ENCODE measurements around the gene EFNA5.
A peak's percentile ranks its signal among the peaks of the same experiment; 100 is the strongest.

Gene EFNA5

DNA sequence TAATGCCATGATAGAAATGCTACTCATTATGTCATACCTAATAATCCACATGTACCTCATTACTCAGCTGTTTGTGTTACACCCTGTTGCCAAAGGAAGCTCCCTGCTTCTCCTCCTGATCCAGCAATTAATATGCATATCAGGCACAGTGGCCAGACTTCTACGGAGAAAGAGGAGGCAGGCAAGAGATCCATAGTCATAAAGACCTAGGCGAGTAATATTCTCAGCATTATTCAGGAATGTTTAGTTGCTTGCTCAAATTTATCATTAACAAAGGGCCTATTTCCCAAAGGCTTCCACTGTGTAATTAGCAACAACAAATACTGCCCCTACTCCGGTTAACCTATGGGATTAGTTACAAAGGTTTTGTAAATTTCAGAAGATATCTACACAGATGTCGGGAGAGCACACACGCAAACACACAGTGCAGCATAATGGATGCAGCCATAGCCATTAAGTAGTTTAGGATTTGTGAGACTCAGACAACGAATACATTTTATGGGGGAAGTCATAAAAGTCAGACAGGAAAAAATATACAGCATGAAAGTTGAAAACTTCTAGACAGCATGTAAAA, 192.6 kb downstream of the EFNA5 start:
- no peak for DNase-seq

- DNase-seq: no peak
Observed at GRCh38 chr5:107477492-107477891, 193.2 kb downstream of the EFNA5 start.

DNA sequence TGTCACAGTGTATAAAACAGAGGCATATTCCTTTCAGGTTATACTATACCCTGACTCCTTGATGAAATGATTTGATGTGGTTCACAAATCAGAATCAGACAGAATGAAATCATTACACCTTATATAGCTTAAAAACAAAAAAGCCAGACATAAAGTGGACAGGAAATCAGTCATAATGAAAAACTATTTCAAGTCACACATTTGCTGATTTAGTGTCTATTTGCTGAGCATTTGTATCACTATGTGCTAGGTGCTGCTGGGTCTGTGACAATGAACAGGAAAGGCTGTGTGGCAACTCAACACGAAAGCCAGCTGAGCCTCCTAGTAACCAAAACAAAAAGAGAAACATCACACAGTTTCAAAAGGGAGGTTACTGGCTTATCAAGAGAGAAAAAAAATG, 194.0 kb downstream of the EFNA5 start:
- no peak for DNase-seq

DNA sequence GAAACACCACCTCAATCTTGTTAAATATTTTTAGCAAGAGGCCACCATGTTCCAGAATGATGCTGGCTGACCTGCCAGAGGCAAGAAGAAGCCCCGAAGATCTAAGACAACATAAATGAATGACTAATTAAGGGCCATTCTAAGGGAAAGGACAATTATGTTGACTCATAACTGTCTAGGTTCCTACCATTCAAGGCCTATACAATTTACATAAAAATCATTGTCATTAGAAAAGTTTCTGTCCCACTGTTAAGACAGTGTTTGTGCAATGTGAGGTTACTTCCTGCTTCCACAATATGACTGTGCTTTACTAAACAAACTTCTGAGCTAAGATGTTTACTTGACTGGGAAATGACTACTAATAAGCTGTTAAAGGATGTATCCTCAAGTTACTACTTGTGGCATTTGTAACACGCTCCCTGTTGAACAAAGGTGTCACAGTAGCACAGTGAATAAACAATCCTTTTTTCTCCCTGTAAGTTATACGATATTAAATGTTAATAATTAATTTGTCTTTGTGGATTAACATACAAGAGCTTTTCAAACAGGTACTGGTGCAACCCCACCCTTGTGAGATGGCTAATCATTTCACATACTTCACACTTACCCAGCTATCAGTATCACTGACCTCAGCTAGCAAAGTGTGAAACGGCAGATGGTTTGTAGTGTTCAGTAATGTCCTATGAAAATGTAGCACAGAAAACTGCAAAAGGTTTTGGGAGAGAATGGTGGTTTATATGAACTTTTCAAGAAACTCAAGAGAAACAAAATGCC, 195.8 kb downstream of the EFNA5 start:
- no peak for DNase-seq

DNA sequence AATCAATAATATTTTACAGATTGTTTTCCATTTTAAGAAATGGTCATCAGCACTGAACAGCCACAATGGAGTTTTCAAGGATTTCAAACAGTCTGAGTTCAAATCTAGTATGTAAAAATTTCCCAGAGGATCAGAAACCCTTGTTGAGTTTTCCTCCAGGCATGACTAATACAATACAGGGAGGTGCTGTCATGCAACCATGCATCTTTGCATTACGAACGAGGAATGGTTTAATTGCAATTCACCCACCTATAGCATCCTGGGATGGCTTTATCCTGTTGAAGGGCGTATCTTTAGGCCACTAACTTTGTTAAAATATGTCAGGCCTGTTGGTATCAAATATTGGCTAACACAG, 196.4 kb downstream of the EFNA5 start:
- no peak for DNase-seq

- DNase-seq: no peak
Observed at GRCh38 chr5:107472620-107473064, 198.1 kb downstream of the EFNA5 start.

- DNase-seq: no peak
Observed at GRCh38 chr5:107470295-107470582, 200.5 kb downstream of the EFNA5 start.

- DNase-seq: peak in 1 of 2 experiments; percentile 40
Observed at GRCh38 chr5:107469485-107470294, 201.0 kb downstream of the EFNA5 start.

GRCh38 chr5:107469064-107469463, 201.7 kb downstream of the EFNA5 start:
- no peak for DNase-seq

- DNase-seq: no peak
Observed at GRCh38 chr5:107468276-107468675, 202.5 kb downstream of the EFNA5 start.

DNA sequence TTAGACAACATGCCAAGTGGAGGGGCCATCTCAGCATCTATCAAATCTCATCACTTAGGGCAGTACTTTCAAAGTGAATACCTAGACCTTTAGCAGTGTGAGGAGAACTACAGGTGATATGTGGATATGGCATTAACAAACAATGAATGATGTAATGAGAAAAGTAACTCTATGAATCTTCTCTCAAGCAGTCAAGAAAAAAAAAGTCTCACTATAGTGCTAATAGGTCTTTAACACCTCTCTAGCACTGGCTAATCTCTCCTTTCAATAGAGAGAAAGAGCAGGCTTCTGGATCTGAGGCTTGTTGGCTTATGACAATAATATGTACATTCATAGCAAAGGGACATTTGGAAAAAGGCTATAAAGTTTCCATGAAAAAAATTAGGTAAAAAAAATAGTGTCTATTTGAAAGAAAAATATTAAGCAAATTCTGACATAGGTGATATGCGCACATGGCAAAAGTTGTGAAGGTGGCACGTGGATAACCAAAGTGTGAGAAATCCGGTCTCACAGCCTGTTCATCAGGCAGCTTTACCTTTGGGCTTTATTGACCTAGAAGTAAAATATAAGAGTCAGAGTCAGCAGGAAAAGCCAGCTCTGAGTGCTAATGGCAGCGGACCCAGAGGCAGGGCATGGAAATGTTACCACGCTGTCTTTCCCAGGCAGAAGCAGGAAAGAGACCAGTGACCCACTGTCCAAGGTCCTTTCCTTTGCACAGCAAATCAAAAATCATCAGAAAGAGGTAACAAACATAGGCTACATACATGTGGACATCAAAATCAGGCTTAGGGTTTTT, 203.4 kb downstream of the EFNA5 start:
- no peak for DNase-seq

- DNase-seq: no peak
Observed at GRCh38 chr5:107466233-107466769, 204.4 kb downstream of the EFNA5 start.

- no peak for DNase-seq
Observed at GRCh38 chr5:107464876-107465275, 205.9 kb downstream of the EFNA5 start.

DNA sequence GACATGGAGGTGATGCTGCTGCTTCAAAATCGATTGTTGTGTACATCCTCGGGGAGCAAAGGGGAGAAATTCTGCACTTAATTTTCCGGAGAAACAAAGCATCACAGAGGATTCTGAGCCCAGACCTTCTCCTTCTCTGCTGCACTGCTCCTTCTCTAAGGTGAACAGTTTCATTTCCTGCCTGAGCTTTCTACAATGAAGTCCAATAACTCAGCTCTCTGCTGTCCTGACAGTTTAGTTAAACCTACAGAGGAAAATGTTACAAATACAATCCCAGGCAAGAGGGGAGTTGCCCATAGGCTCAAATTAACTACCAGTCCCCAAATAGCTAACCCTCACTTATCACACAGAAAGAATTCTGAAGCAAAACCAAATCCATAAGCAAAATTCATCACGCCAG, 206.3 kb downstream of the EFNA5 start:
- no peak for DNase-seq

GRCh38 chr5:107463731-107464130, 207.0 kb downstream of the EFNA5 start:
- no peak for DNase-seq

DNA sequence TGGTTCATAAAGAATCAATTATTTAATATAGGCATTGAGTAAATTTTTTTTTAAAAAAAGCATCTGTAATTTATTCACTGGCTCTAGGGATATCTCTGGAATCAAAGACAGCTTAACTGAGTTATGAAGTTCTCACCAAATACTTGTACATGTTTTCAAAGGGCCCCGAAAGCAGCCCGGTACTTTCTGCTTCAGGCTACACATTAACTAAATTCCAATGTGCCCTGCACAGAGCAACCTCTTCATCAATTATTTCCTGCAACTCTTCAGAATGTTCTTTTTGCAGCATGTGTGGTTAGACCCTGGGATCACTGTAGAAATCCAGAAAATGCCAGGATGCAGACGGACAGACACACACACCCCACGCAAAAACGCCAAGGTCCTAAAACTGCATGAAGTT, 209.0 kb downstream of the EFNA5 start:
- no peak for DNase-seq

GRCh38 chr5:107460789-107461188, 209.9 kb downstream of the EFNA5 start:
- DNase-seq: no peak

DNA sequence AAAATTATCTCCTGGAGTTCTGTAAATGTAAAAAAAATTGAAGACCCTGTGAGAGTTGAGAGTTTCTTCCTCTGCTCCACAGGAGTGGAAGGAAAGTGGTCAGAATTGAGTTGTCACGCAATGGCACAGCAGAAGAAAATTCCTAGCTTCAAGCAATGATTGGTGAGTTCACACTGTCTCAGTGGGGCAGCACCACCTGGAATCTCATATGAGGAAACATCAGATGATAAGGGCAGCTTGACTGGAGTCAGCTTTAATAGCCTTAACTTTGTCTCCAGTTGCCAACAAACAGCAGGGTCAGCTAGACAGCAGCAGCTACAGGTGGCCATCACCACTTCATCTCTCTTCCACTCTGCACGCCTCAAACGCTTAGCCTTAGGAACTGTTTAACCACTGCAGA, 211.1 kb downstream of the EFNA5 start:
- DNase-seq: no peak

- DNase-seq: no peak
Observed at GRCh38 chr5:107458322-107458721, 212.4 kb downstream of the EFNA5 start.

GRCh38 chr5:107457881-107458280, 212.9 kb downstream of the EFNA5 start:
- no peak for DNase-seq

DNA sequence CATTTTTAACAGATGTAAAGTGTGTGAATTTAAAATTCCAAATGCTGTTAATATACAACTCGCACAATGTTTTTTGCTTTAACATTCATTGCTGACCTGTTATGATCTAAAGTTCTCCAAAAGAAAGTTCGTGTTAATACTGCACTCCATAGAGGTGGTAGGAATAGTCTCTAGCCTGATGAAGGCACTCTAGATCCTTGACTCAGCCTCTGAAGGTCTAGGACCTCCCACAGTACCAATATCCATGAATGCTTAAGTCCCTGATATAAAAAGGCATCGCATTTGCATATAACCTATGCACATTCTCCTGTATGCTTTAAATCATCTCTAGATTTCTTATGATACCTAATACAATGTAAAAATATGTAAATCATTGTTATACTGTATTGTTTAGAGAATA, 213.6 kb downstream of the EFNA5 start:
- no peak for DNase-seq

GRCh38 chr5:107456281-107456715, 214.4 kb downstream of the EFNA5 start:
- DNase-seq: no peak

- no peak for DNase-seq
Observed at GRCh38 chr5:107455111-107455544, 215.6 kb downstream of the EFNA5 start.
